8988T (cell line): ENCODE data around the gene RRP1B.
"Not testable (repeated sequence)": the region's sequence is repeated elsewhere in the genome, so short reads cannot be mapped to it uniquely, and the experiment has no call there.

Experiments
- DNase-seq: peaks from one replicate; pipeline ENCODE4 v3.0.0; 2011

Gene RRP1B

GRCh38 chr21:43679951-43680350, 20.6 kb downstream of the RRP1B start:
- no peak for DNase-seq

- DNase-seq = not testable (repeated sequence)
Observed at GRCh38 chr21:43680421-43680820, 21.1 kb downstream of the RRP1B start.

GRCh38 chr21:43681650-43682049, 22.3 kb downstream of the RRP1B start:
- DNase-seq = no peak

GRCh38 chr21:43684424-43684823, 25.1 kb downstream of the RRP1B start:
- no peak for DNase-seq

GRCh38 chr21:43686811-43687565, 27.6 kb downstream of the RRP1B start:
- no peak for DNase-seq

- no peak for DNase-seq
Observed at GRCh38 chr21:43687566-43688399, 28.4 kb downstream of the RRP1B start.

- no peak for DNase-seq
Observed at GRCh38 chr21:43688906-43689305, 29.5 kb downstream of the RRP1B start.

GRCh38 chr21:43689556-43690337, 30.4 kb downstream of the RRP1B start:
- no peak for DNase-seq

- DNase-seq = no peak
Observed at GRCh38 chr21:43690346-43690745, 31.0 kb downstream of the RRP1B start.

- DNase-seq = no peak
Observed at GRCh38 chr21:43691086-43691795, 31.9 kb downstream of the RRP1B start.

GRCh38 chr21:43691801-43692200, 32.4 kb downstream of the RRP1B start:
- DNase-seq = no peak

- no peak for DNase-seq
Observed at GRCh38 chr21:43692949-43693348, 33.6 kb downstream of the RRP1B start.

GRCh38 chr21:43693981-43694380, 34.6 kb downstream of the RRP1B start:
- no peak for DNase-seq

GRCh38 chr21:43694437-43695079, 35.2 kb downstream of the RRP1B start:
- DNase-seq = no peak

GRCh38 chr21:43696214-43696613, 36.9 kb downstream of the RRP1B start:
- no peak for DNase-seq

GRCh38 chr21:43697758-43698643, 38.6 kb downstream of the RRP1B start:
- DNase-seq = no peak

- not testable (repeated sequence) for DNase-seq
Observed at GRCh38 chr21:43699492-43699777, 40.1 kb downstream of the RRP1B start.

- no peak for DNase-seq
Observed at GRCh38 chr21:43699933-43700599, 40.7 kb downstream of the RRP1B start.

- DNase-seq = no peak
Observed at GRCh38 chr21:43701936-43702784, 42.8 kb downstream of the RRP1B start.

- no peak for DNase-seq
Observed at GRCh38 chr21:43702785-43703034, 43.4 kb downstream of the RRP1B start.
